Thyroid gland (tissue), 4 donors: ENCODE results near the gene RNU6-8. TPM values are rescaled to one million over a fixed set of nuclear protein-coding genes. Genes with fewer than 3 reads are reported as not detected.
A peak's percentile ranks its signal among the peaks of the same experiment; 100 is the strongest.

Source experiments
- DNase-seq, 2 donors: peaks; one replicate each; pipeline ENCODE4 v3.0.0-alpha.2; 2019
- H3K27ac ChIP-seq, 3 donors: fragments of 200-600 bp; sonication (generic); 1 replicate in 2 of 3; 2 replicates in 1 of 3; pipeline ENCODE4 v1.5.1; 2016 to 2019; ENCODE audit warnings: mild to moderate bottlenecking in 1 of 3, moderate library complexity in 1 of 3
- H3K27me3 ChIP-seq: fragments of 200-600 bp; sonication (generic); one replicate; pipeline ENCODE4 v1.5.1; 2019
- H3K36me3 ChIP-seq, 2 donors: fragments of 200-600 bp; sonication (generic); one replicate each; pipeline ENCODE4 v1.5.1; 2016 to 2019
- H3K4me1 ChIP-seq, 2 donors: fragments of 200-600 bp; sonication (generic); one replicate each; pipeline ENCODE4 v1.5.1; 2017 to 2019
- H3K4me3 ChIP-seq, 3 donors: fragments of 200-600 bp; sonication (generic); replicated peaks in 1 of 3; 1 replicate in 2 of 3; 2 replicates in 1 of 3; pipeline ENCODE4 v1.5.1; 2016; ENCODE audit warnings: mild to moderate bottlenecking in 1 of 3
- H3K9me3 ChIP-seq: fragments of 200-600 bp; sonication (generic); one replicate; pipeline ENCODE4 v1.5.1; 2017
- CTCF ChIP-seq, 6 experiments: fragments of 200-600 bp in 3 of 6; fragments of 450-650 bp in 3 of 6; sonication (generic) in 3 of 6; IDR thresholded peaks; one replicate each; pipeline ENCODE4 v1.5.1; 2016 to 2019; ENCODE audit warnings: antibody characterized with exemption in 6 of 6, mild to moderate bottlenecking in 2 of 6, inconsistent platforms in 1 of 6, moderate library complexity in 1 of 6
- POLR2A ChIP-seq, 2 donors: fragments of 450-650 bp; IDR thresholded peaks; one replicate each; pipeline ENCODE4 v1.6.1; 2017; ENCODE audit warnings: antibody characterized with exemption in 2 of 2, mild to moderate bottlenecking in 2 of 2, moderate library complexity in 1 of 2
- WGBS, 2 donors: methylation state at CpG; one replicate each; pipeline ENCODE4 v1.1.5; 2017; 5-methylcytosine and 5-hydroxymethylcytosine counted together
- intact Hi-C: fragments of 100-400 bp; cut with DNase I; formaldehyde crosslinking; loops from one replicate; pipeline ENCODE4 v1.15.1; 2023
- total RNA-seq, 4 donors: library from RNA; depleted of rRNA; stranded (reverse); fragments of >200 nt; gene quantifications; one replicate each; pipeline ENCODE4 v1.2.3, GENCODE V29; 2016

Gene RNU6-8
- total RNA-seq, 4 donors from 2014 or later: not detected

- H3K4me1 ChIP-seq: peaks cover 0 to 4% of the 10 kb centered on the region in 2 donors
- DNase-seq: no peak
- H3K27me3 ChIP-seq: no peaks in the 10 kb centered on the region
- no peaks in the 10 kb centered on the region for H3K9me3 ChIP-seq
- no peak overlapping the region for H3K4me3 ChIP-seq
- intact Hi-C loops: loop anchor here (10.0 kb wide), 1 partner anchor 46 kb away; no protein-coding TSS in a partner anchor
- 90% methylated on average over 3 of the region's 3 CpGs for WGBS, 2 donors
- H3K27ac ChIP-seq: no peak overlapping the region
- TF ChIP-seq CTCF (IDR thresholded peaks at IDR 0.05) (no peak), POLR2A (IDR thresholded peaks at IDR 0.05) (no peak)
- no peaks in the 10 kb centered on the region for H3K36me3 ChIP-seq
These were observed 5.4 kb upstream of the RNU6-8 start for GRCh38 chr14:32208490-32208889.

- 75 to 86% methylated on average over 2 of the region's 2 CpGs for WGBS, 2 donors
- TF ChIP-seq POLR2A (IDR thresholded peaks at IDR 0.05) (no peak), CTCF (IDR thresholded peaks at IDR 0.05) (no peak)
- H3K27ac ChIP-seq: no peak overlapping the region
- no peak for DNase-seq
- no peaks in the 10 kb centered on the region for H3K27me3 ChIP-seq
- H3K36me3 ChIP-seq: no peaks in the 10 kb centered on the region
- H3K4me3 ChIP-seq: no peak overlapping the region
- intact Hi-C loops: loop anchor here (10.0 kb wide), 1 partner anchor 48 kb away; no protein-coding TSS in a partner anchor
- peaks cover 0 to 12% of the 10 kb centered on the region in 2 donors for H3K4me1 ChIP-seq
- no peaks in the 10 kb centered on the region for H3K9me3 ChIP-seq
These were observed 3.5 kb upstream of the RNU6-8 start for GRCh38 chr14:32206552-32206951.

- intact Hi-C loops: loop anchor here (10.0 kb wide), 1 partner anchor 49 kb away; no protein-coding TSS in a partner anchor
- H3K4me3 ChIP-seq: no peak overlapping the region
- DNase-seq: no peak
- TF ChIP-seq CTCF (IDR thresholded peaks at IDR 0.05): no peak
- no peak for TF ChIP-seq POLR2A (IDR thresholded peaks at IDR 0.05)
- peaks cover 0 to 12% of the 10 kb centered on the region in 2 donors for H3K4me1 ChIP-seq
- H3K27me3 ChIP-seq: no peaks in the 10 kb centered on the region
- H3K9me3 ChIP-seq: no peaks in the 10 kb centered on the region
- WGBS, 2 donors: 70 to 78% methylated on average over 4 of the region's 4 CpGs
- H3K27ac ChIP-seq: no peak overlapping the region
- no peaks in the 10 kb centered on the region for H3K36me3 ChIP-seq
These were observed 2.9 kb upstream of the RNU6-8 start for GRCh38 chr14:32205984-32206383.

GRCh38 chr14:32205554-32205953, 2.5 kb upstream of the RNU6-8 start:
- H3K4me1 ChIP-seq: peaks cover 0 to 12% of the 10 kb centered on the region in 2 donors
- no peaks in the 10 kb centered on the region for H3K9me3 ChIP-seq
- TF ChIP-seq POLR2A (IDR thresholded peaks at IDR 0.05) (no peak), CTCF (IDR thresholded peaks at IDR 0.05) (no peak)
- no peak overlapping the region for H3K4me3 ChIP-seq
- WGBS, 2 donors: 95 to 96% methylated on average over 3 of the region's 3 CpGs
- DNase-seq: no peak
- no peaks in the 10 kb centered on the region for H3K36me3 ChIP-seq
- no peak overlapping the region for H3K27ac ChIP-seq
- intact Hi-C loops: loop anchor here (10.0 kb wide), 1 partner anchor 49 kb away; no protein-coding TSS in a partner anchor
- no peaks in the 10 kb centered on the region for H3K27me3 ChIP-seq

- H3K4me1 ChIP-seq: peaks cover 0 to 12% of the 10 kb centered on the region in 2 donors
- peak; percentile 31 to 32 for DNase-seq
- TF ChIP-seq CTCF (IDR thresholded peaks at IDR 0.05) (no peak), POLR2A (IDR thresholded peaks at IDR 0.05) (no peak)
- H3K27ac ChIP-seq: peak overlapping the region; percentile 87 to 92 (median 90)
- no peaks in the 10 kb centered on the region for H3K9me3 ChIP-seq
- intact Hi-C loops: loop anchor here (5.0 to 10.0 kb wide), 2 partner anchors 51 to 127 kb away; partner anchors contain the start of gene ARHGAP5
- peak overlapping the region in 2 of 3 donors; percentile 36 to 59 for H3K4me3 ChIP-seq
- 4 to 7% methylated on average over 14 of the region's 14 CpGs for WGBS, 2 donors
- H3K27me3 ChIP-seq: no peaks in the 10 kb centered on the region
- H3K36me3 ChIP-seq: no peaks in the 10 kb centered on the region
These were observed 874 bp upstream of the RNU6-8 start for GRCh38 chr14:32203928-32204357.
